GM12878 (cell line): ENCODE data around the gene CST8. TPM values are rescaled to one million over a fixed set of nuclear protein-coding genes. Genes with fewer than 3 reads are reported as not detected.

Experiments
- ATAC-seq: fragments of 200-7000 bp; cut with Tn5 transposase; 3 replicates; pipeline ENCODE4 v1.9.1; 2020; ENCODE audit warnings: mild to moderate bottlenecking, moderate library complexity
- BruUV-seq: library from RNA; stranded (reverse); fragments of 400-500 nt; replicated peaks from 2 replicates; lab custom pipeline; 2021; lab: Mats Ljungman, UMichigan
- CTCF ChIA-PET: fragments of 300-600 bp; sonication (Branson Sonifier 250); formaldehyde crosslinking; extraction: SDS; loops from one replicate; lab custom pipeline; 2021; ENCODE audit warnings: inconsistent platforms; lab: Yijun Ruan, JAX
- POLR2A ChIA-PET: fragments of 350-600 bp; formaldehyde crosslinking; extraction: SDS; loops from one replicate; lab custom pipeline; 2021; ENCODE audit warnings: inconsistent platforms; lab: Charles Lee
- RAD21 ChIA-PET: fragments of 300-600 bp; sonication (Branson Sonifier 250); formaldehyde crosslinking; loops from one replicate; lab custom pipeline; 2023; ENCODE audit warnings: antibody characterized with exemption; ENCODE audit not compliant: unreplicated experiment; lab: Charles Lee
- SMC1A ChIA-PET: fragments of 300-600 bp; sonication (Branson Sonifier 250); formaldehyde crosslinking; loops from one replicate; lab custom pipeline; 2023; ENCODE audit not compliant: unreplicated experiment, uncharacterized antibody; lab: Charles Lee
- DNase-seq: peaks from one replicate; pipeline ENCODE4 v3.0.0-alpha.2; 2011; ENCODE audit warnings: low read depth, low spot score
- FAIRE-seq: peaks from 3 replicates; lab custom pipeline; 2011; peaks lifted over from hg19 to GRCh38; lab: Jason Lieb, UNC
- H2AFZ ChIP-seq: 2 replicates; pipeline ENCODE4 v1.6.0; 2011; ENCODE audit warnings: low read depth, low read length, control low read depth; ENCODE audit not compliant: control insufficient read depth
- H3K27ac ChIP-seq: 2 replicates; pipeline ENCODE4 v1.5.1; 2011; ENCODE audit warnings: control low read depth; ENCODE audit not compliant: control insufficient read depth, insufficient read depth
- H3K27me3 ChIP-seq, 2 experiments: replicated peaks in 1 of 2; 2 replicates each; pipeline versions ENCODE4 v1.6.0 to v1.6.1; 2011; ENCODE audit warnings: low read length in 1 of 2; ENCODE audit not compliant: control insufficient read depth in 2 of 2, insufficient read depth in 2 of 2
- H3K36me3 ChIP-seq, 2 experiments: 2 replicates each; pipeline ENCODE4 v1.5.1; 2011; ENCODE audit warnings: low read length in 1 of 2; ENCODE audit not compliant: control insufficient read depth in 2 of 2, insufficient read depth in 2 of 2
- H3K4me1 ChIP-seq: 2 replicates; pipeline ENCODE4 v1.6.1; 2011; ENCODE audit warnings: mild to moderate bottlenecking, low read length, moderate library complexity, mixed read lengths; ENCODE audit not compliant: control insufficient read depth, insufficient read depth
- H3K4me2 ChIP-seq: 2 replicates; pipeline ENCODE4 v1.6.0; 2011; ENCODE audit warnings: control low read depth; ENCODE audit not compliant: control insufficient read depth, insufficient read depth
- H3K4me3 ChIP-seq: fragments of 200-600 bp; sonication (generic); 2 replicates; pipeline ENCODE4 v1.5.1; 2016
- H3K79me2 ChIP-seq: 2 replicates; pipeline ENCODE4 v1.6.0; 2011; ENCODE audit warnings: low read length; ENCODE audit not compliant: control insufficient read depth, insufficient read depth
- H3K9ac ChIP-seq: 2 replicates; pipeline ENCODE4 v1.8.0; 2011; ENCODE audit warnings: low read length, control low read depth, mixed read lengths; ENCODE audit not compliant: control insufficient read depth, insufficient read depth
- H3K9me3 ChIP-seq: replicated peaks from 3 replicates; pipeline ENCODE4 v1.5.1; 2011; ENCODE audit warnings: mild to moderate bottlenecking, low read length; ENCODE audit not compliant: control insufficient read depth, insufficient read depth
- H4K20me1 ChIP-seq: 2 replicates; pipeline ENCODE4 v1.6.0; 2011; ENCODE audit not compliant: control insufficient read depth, insufficient read depth
- BHLHE40 ChIP-seq, 2 experiments: fragments of 450-650 bp in 1 of 2; IDR thresholded peaks; 2 replicates each; pipeline ENCODE4 v1.6.1; 2011 to 2017; ENCODE audit warnings: low read depth in 2 of 2, borderline replicate concordance in 1 of 2, improper control_type of control experiment in 1 of 2, low read length in 1 of 2, mild to moderate bottlenecking in 1 of 2
- BRCA1 ChIP-seq: IDR thresholded peaks from 2 replicates; pipeline ENCODE4 v1.6.1; 2011; ENCODE audit warnings: low read depth, low read length, improper control_type of control experiment
- CBX3 ChIP-seq: fragments of 200-600 bp; sonication (generic); IDR thresholded peaks from 2 replicates; pipeline ENCODE4 v1.6.1; 2016; ENCODE audit warnings: low read depth, borderline replicate concordance
- GATAD2B ChIP-seq: fragments of 450-650 bp; conservative IDR thresholded peaks from 2 replicates; pipeline ENCODE4 v1.6.1; 2017; ENCODE audit warnings: low read depth, mild to moderate bottlenecking, moderate library complexity
- HDGF ChIP-seq: fragments of 450-650 bp; IDR thresholded peaks from 2 replicates; pipeline ENCODE4 v1.6.1; 2016; ENCODE audit warnings: antibody characterized with exemption
- IKZF2 ChIP-seq, 2 experiments: fragments of 450-650 bp; IDR thresholded peaks; 2 replicates each; pipeline ENCODE4 v1.6.1; 2017; ENCODE audit warnings: mild to moderate bottlenecking in 2 of 2, moderate library complexity in 2 of 2
- JUND ChIP-seq: IDR thresholded peaks from 2 replicates; pipeline ENCODE4 v1.6.1; 2012; ENCODE audit warnings: low read depth, mild to moderate bottlenecking, low read length, improper control_type of control experiment, moderate library complexity
- MTA3 ChIP-seq: IDR thresholded peaks from 2 replicates; pipeline ENCODE4 v1.6.1; 2012; ENCODE audit warnings: low read length, inconsistent platforms, borderline replicate concordance
- MXI1 ChIP-seq: fragments of 150-350 bp; IDR thresholded peaks from 2 replicates; pipeline ENCODE4 v1.6.1; 2011; ENCODE audit warnings: low read depth, mild to moderate bottlenecking, inconsistent platforms, low read length, improper control_type of control experiment
- NKRF ChIP-seq: fragments of 450-650 bp; conservative IDR thresholded peaks from 2 replicates; pipeline ENCODE4 v1.6.1; 2017; ENCODE audit warnings: mild to moderate bottlenecking, moderate library complexity
- NR2F1 ChIP-seq: fragments of 450-650 bp; conservative IDR thresholded peaks from 2 replicates; pipeline ENCODE4 v1.6.1; 2017; ENCODE audit warnings: mild to moderate bottlenecking
- RUNX3 ChIP-seq: IDR thresholded peaks from 2 replicates; pipeline ENCODE4 v1.6.1; 2012; ENCODE audit warnings: low read length, inconsistent platforms
- SRF ChIP-seq, 2 experiments: IDR thresholded peaks; 2 replicates each; pipeline ENCODE4 v1.6.1; 2011; ENCODE audit warnings: low read depth in 2 of 2, low read length in 2 of 2, mild to moderate bottlenecking in 1 of 2, moderate library complexity in 1 of 2
- WRNIP1 ChIP-seq: IDR thresholded peaks from 2 replicates; pipeline ENCODE4 v1.6.1; 2011; ENCODE audit warnings: low read depth, low read length, improper control_type of control experiment, borderline replicate concordance
- YBX1 ChIP-seq: fragments of 450-650 bp; IDR thresholded peaks from 2 replicates; pipeline ENCODE4 v1.6.1; 2016; ENCODE audit warnings: antibody characterized with exemption
- ZNF217 ChIP-seq: fragments of 450-650 bp; IDR thresholded peaks from 2 replicates; pipeline ENCODE4 v1.6.1; 2017; ENCODE audit warnings: antibody characterized with exemption, mild to moderate bottlenecking
- ZNF622 ChIP-seq: fragments of 450-650 bp; IDR thresholded peaks from 2 replicates; pipeline ENCODE4 v1.6.1; 2017; ENCODE audit warnings: mild to moderate bottlenecking, inconsistent platforms
- WGBS: methylation state at CpG from one replicate; pipeline ENCODE4 v1.1.6; 2016; ENCODE audit warnings: low lambda C conversion rate; ENCODE audit not compliant: insufficient replicate concordance, insufficient coverage; ENCODE audit errors: missing lambda C conversion rate; 5-methylcytosine and 5-hydroxymethylcytosine counted together
- in situ Hi-C: fragments of 300-500 bp; cut with MboI; formaldehyde crosslinking; loops from 9 replicates; pipeline ENCODE4 v1.14.3; 2018; ENCODE audit warnings: mixed read lengths
- intact Hi-C: fragments of 100-400 bp; cut with micrococcal nuclease; formaldehyde crosslinking; loops from one replicate; pipeline ENCODE4 v1.14.2; 2022; ENCODE audit not compliant: unreplicated experiment
- polyA plus RNA-seq, 11 experiments: library from polyadenylated mRNA; depleted of rRNA in 4 of 11; unstranded in 6 of 11; stranded (reverse) in 5 of 11; fragments of >200 nt; fragmentation: Nextera tagmentation in 4 of 11; fragmentation: Illumina TruSeq in 1 of 11; extraction: Ambion mirVana in 4 of 11; extraction: Trizol in 1 of 11; gene quantifications; 1 replicate in 1 of 11; 2 replicates in 10 of 11; pipeline versions ENCODE4 v1.2.1 to v1.2.3, GENCODE V29; 2011 to 2016; ENCODE audit warnings: inconsistent platforms in 2 of 11, missing spikeins in 2 of 11, low read depth in 1 of 11
- total RNA-seq, 4 experiments: library from RNA; depleted of rRNA in 3 of 4; stranded (reverse); fragments of >200 nt in 3 of 4; fragmentation: Illumina TruSeq in 1 of 4; extraction: Trizol in 1 of 4; gene quantifications; 2 replicates each; pipeline versions ENCODE4 v1.2.1 to v1.2.3, GENCODE V29; 2013 to 2021

The CST8 gene
- total and polyA plus RNA-seq, 10 of the 15 experiments (the other 5 are each of a cell fraction or from before 2014, with no cell fraction given): not detected

- peaks cover 8% of the 10 kb centered on the region for H3K4me1 ChIP-seq
- WGBS: 0% methylated on average over 1 of the region's 1 CpG
- SMC1A ChIA-PET: no interaction called here
- in situ Hi-C loops (no loop called here), intact Hi-C loops (no loop called here)
- DNase-seq (no peak), FAIRE-seq (no peak), ATAC-seq (no peak)
- no peak overlapping the region for H3K4me2 ChIP-seq
- H3K27me3 ChIP-seq: no peaks in the 10 kb centered on the region
- H3K36me3 ChIP-seq: no peaks in the 10 kb centered on the region
- H3K27ac ChIP-seq: no peak overlapping the region
- no peak overlapping the region for H2AFZ ChIP-seq
- H3K4me3 ChIP-seq: no peak overlapping the region
- H3K79me2 ChIP-seq: no peaks in the 10 kb centered on the region
- BruUV-seq: no TSS peak
- CTCF ChIA-PET: interaction anchor here (1.1 to 1.8 kb wide), 2 partner anchors 11 to 91 kb away, joined by 3 to 5 read pairs; no protein-coding TSS in a partner anchor
- no peaks in the 10 kb centered on the region for H4K20me1 ChIP-seq
- no peak overlapping the region for H3K9ac ChIP-seq
- RAD21 ChIA-PET: no interaction called here
- peaks cover 4% of the 10 kb centered on the region; the same call in 2 of the 3 replicates for H3K9me3 ChIP-seq
- TF ChIP-seq BRCA1: no peak
- TF ChIP-seq ZNF622: no peak
- TF ChIP-seq IKZF2 (IDR thresholded peaks at IDR 0.05): no peak
- TF ChIP-seq ZNF217: no peak
- no peak for TF ChIP-seq MTA3
- TF ChIP-seq BHLHE40 (IDR thresholded peaks at IDR 0.05; ENCODE audit: borderline replicate concordance in 1 of 2, low read depth in 2 of 2, low read length in 1 of 2): no peak
- no peak for TF ChIP-seq HDGF
- TF ChIP-seq CBX3: no peak
- TF ChIP-seq SRF (IDR thresholded peaks at IDR 0.05; ENCODE audit: low read depth in 2 of 2, low read length in 2 of 2): no peak
- no peak for TF ChIP-seq WRNIP1
- no peak for TF ChIP-seq MXI1
- no peak for TF ChIP-seq NR2F1
- TF ChIP-seq YBX1: no peak
- no peak for TF ChIP-seq NKRF
- no peak for TF ChIP-seq JUND
- no peak for TF ChIP-seq RUNX3
- no peak for TF ChIP-seq GATAD2B
- POLR2A ChIA-PET: no interaction called here
These were observed 41.6 kb downstream of the CST8 start for GRCh38 chr20:23532533-23532932.
